Measurements from ENCODE around the gene RNF112.

DNA sequence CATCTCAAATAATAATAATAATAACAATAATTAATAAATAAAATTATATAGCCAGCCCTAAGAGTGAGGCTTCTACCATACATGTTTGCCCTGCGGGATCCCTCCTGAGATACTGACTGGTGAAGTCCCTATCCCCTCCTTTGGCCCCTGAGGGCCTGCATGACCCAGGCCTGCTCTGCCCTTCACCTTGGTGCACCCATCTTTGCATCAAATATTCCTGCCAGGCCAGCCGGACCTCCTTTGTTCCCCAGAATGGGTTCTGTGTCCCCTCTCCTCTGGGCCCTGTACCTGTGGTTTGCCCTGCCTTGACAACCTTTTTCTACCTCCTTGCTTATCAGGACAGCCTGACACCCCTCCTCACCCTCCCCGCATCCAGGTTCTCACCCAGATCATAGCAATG, 2.0 kb upstream of the RNF112 start:
- TF ChIP-seq, protein P1, sequence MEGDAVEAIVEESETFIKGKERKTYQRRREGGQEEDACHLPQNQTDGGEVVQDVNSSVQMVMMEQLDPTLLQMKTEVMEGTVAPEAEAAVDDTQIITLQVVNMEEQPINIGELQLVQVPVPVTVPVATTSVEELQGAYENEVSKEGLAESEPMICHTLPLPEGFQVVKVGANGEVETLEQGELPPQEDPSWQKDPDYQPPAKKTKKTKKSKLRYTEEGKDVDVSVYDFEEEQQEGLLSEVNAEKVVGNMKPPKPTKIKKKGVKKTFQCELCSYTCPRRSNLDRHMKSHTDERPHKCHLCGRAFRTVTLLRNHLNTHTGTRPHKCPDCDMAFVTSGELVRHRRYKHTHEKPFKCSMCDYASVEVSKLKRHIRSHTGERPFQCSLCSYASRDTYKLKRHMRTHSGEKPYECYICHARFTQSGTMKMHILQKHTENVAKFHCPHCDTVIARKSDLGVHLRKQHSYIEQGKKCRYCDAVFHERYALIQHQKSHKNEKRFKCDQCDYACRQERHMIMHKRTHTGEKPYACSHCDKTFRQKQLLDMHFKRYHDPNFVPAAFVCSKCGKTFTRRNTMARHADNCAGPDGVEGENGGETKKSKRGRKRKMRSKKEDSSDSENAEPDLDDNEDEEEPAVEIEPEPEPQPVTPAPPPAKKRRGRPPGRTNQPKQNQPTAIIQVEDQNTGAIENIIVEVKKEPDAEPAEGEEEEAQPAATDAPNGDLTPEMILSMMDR (conservative IDR thresholded peaks at IDR 0.05; ENCODE audit: low read length), result no peak
- TF ChIP-seq EZH2phosphoT487 (IDR thresholded peaks at IDR 0.05; ENCODE audit: borderline replicate concordance, low read depth, low read length), result no peak

All from OCI-LY7 (cell line).